Neural progenitor cell (in vitro differentiated cells): ENCODE measurements around the gene IFNG.

Experiments
- CTCF ChIP-seq: fragments of 200-600 bp; sonication (generic); IDR thresholded peaks from 2 replicates; pipeline ENCODE4 v1.5.1; 2017; ENCODE audit warnings: antibody characterized with exemption, mild to moderate bottlenecking
- EZH2 ChIP-seq: fragments of 200-600 bp; sonication (generic); IDR thresholded peaks from 2 replicates; pipeline ENCODE4 v1.6.1; 2017; ENCODE audit warnings: antibody characterized with exemption, mild to moderate bottlenecking, moderate library complexity
- EZH2phosphoT487 ChIP-seq: fragments of 200-600 bp; sonication (generic); IDR thresholded peaks from 2 replicates; pipeline ENCODE4 v1.6.1; 2017; ENCODE audit warnings: antibody characterized with exemption

GRCh38 chr12:68162374-68162773 is 2.8 kb upstream of the IFNG start:
- TF ChIP-seq CTCF, result no peak
- no peak for TF ChIP-seq EZH2
- no peak for TF ChIP-seq EZH2phosphoT487
